Upper lobe of left lung (tissue), 6 donors: ENCODE data around the gene KRTAP10-11. TPM values are rescaled to one million over a fixed set of nuclear protein-coding genes. Genes with fewer than 3 reads are reported as not detected.
"Not testable (repeated sequence)": the region's sequence is repeated elsewhere in the genome, so short reads cannot be mapped to it uniquely, and the experiment has no call there.

Experiments
- ATAC-seq, 2 donors: fragments of 200-7000 bp; cut with Tn5 transposase; one replicate each; pipeline ENCODE4 v1.9.1; 2022; ENCODE audit warnings: mild to moderate bottlenecking in 2 of 2, moderate library complexity in 2 of 2; ENCODE audit not compliant: low FRiP score in 2 of 2
- DNase-seq, 2 donors: peaks; one replicate each; pipeline ENCODE4 v3.0.0-alpha.2; 2019 to 2020
- H3K27ac ChIP-seq, 4 donors: fragments of 200-600 bp; sonication (generic); one replicate each; pipeline ENCODE4 v1.5.1; 2016 to 2019
- H3K27me3 ChIP-seq, 4 donors: fragments of 200-600 bp; sonication (generic); one replicate each; pipeline ENCODE4 v1.5.1; 2017 to 2019
- H3K36me3 ChIP-seq, 4 donors: fragments of 200-600 bp; sonication (generic); one replicate each; pipeline ENCODE4 v1.5.1; 2016 to 2019
- H3K4me1 ChIP-seq, 4 donors: fragments of 200-600 bp; sonication (generic); one replicate each; pipeline ENCODE4 v1.5.1; 2018 to 2019
- H3K4me3 ChIP-seq, 4 donors: fragments of 200-600 bp; sonication (generic); one replicate each; pipeline ENCODE4 v1.5.1; 2017 to 2019; ENCODE audit warnings: mild to moderate bottlenecking in 2 of 4, moderate library complexity in 1 of 4
- H3K9me3 ChIP-seq, 4 donors: fragments of 200-600 bp; sonication (generic); one replicate each; pipeline ENCODE4 v1.5.1; 2018 to 2019
- EP300 ChIP-seq, 4 donors: sonication (generic); formaldehyde crosslinking; IDR thresholded peaks; one replicate each; pipeline ENCODE4 v1.5.1; 2017; ENCODE audit warnings: antibody characterized with exemption in 4 of 4, control low read depth in 2 of 4
- POLR2A ChIP-seq, 4 donors: fragments of 450-650 bp; IDR thresholded peaks; one replicate each; pipeline ENCODE4 v1.5.1; 2016 to 2017; ENCODE audit warnings: antibody characterized with exemption in 4 of 4, mild to moderate bottlenecking in 2 of 4
- POLR2AphosphoS5 ChIP-seq, 2 donors: sonication (generic); formaldehyde crosslinking; IDR thresholded peaks; one replicate each; pipeline ENCODE4 v1.5.1; 2017; ENCODE audit warnings: antibody characterized with exemption in 2 of 2
- WGBS, 2 donors: methylation state at CpG; one replicate each; pipeline ENCODE4 v1.1.5; 2017 to 2018; 5-methylcytosine and 5-hydroxymethylcytosine counted together
- total RNA-seq, 6 donors: library from RNA; depleted of rRNA in 4 of 6; stranded (reverse); fragments of >200 nt in 4 of 6; gene quantifications; one replicate each; pipeline versions ENCODE4 v1.1.0 to v1.2.1, GENCODE V29; 2016 to 2021
- TF ChIP-seq, protein P1 (sequence below), 6 experiments: fragments of 450-650 bp in 4 of 6; fragments of 200-600 bp in 2 of 6; sonication (generic) in 2 of 6; IDR thresholded peaks; one replicate each; pipeline ENCODE4 v1.5.1; 2016 to 2019; ENCODE audit warnings: antibody characterized with exemption in 6 of 6
- donor health status: DM: no; HTN: no; CAD: no; lungs with moderate emphysema.
- donor health status: DM: no; HTN: yes; CAD: no; lungs with severe emphysema.

The KRTAP10-11 gene
- total RNA-seq, 6 donors from 2014 or later, result not detected

DNA sequence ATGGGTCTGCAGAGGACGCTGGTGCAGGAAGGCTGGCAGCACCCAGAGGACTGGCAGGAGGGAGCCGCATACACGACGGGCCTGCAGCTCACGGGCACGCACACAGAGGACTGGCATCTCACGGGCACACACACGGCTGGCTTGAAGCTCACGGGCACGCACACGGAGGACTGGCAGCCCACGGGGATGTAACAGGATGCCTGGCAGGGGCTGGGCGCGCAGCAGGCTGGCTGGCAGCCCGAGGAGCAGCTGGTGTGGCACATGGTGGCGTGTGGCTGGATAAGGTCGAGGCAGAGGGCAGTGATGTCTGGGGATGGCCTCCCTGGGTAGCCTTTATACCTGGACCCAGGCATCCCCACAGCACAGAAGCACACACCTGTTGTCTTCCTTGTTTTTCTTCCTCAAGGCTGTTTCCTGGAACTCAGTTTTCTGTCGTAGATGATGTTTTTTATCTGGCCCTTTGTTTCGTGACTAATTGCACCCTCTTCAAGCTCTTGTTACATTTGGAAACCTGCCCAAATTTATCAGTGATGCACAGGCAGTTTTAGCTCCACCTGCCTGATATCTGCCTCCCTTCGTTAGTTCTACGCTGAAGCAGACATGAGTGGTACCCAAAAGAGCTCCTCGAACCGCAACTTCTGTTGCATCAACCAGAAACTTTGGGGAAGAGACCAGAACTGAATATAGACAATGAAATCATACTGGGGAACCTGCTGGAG, 35.8 kb downstream of the KRTAP10-11 start, which contains the start of gene KRTAP12-1:
TSS of gene KRTAP12-1 (minus strand) at position 303 of the 719 bp plus-strand sequence. CDS start at position 263, 40 bp downstream.
- no peaks in the 10 kb centered on the region for H3K36me3 ChIP-seq
- H3K4me1 ChIP-seq, result no peaks in the 10 kb centered on the region
- DNase-seq (peak in 1 of 2 donors; percentile 77), ATAC-seq (no peak)
- no peak within 1 kb of the TSS for H3K4me3 ChIP-seq
- TF ChIP-seq, protein P1, sequence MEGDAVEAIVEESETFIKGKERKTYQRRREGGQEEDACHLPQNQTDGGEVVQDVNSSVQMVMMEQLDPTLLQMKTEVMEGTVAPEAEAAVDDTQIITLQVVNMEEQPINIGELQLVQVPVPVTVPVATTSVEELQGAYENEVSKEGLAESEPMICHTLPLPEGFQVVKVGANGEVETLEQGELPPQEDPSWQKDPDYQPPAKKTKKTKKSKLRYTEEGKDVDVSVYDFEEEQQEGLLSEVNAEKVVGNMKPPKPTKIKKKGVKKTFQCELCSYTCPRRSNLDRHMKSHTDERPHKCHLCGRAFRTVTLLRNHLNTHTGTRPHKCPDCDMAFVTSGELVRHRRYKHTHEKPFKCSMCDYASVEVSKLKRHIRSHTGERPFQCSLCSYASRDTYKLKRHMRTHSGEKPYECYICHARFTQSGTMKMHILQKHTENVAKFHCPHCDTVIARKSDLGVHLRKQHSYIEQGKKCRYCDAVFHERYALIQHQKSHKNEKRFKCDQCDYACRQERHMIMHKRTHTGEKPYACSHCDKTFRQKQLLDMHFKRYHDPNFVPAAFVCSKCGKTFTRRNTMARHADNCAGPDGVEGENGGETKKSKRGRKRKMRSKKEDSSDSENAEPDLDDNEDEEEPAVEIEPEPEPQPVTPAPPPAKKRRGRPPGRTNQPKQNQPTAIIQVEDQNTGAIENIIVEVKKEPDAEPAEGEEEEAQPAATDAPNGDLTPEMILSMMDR (IDR thresholded peaks at IDR 0.05), result no peak
- no peak for TF ChIP-seq POLR2AphosphoS5 (IDR thresholded peaks at IDR 0.05)
- TF ChIP-seq POLR2A (IDR thresholded peaks at IDR 0.05), result no peak
- no peak for TF ChIP-seq EP300 (IDR thresholded peaks at IDR 0.05)
- no peaks in the 10 kb centered on the region for H3K27me3 ChIP-seq
- no peaks in the 10 kb centered on the region for H3K9me3 ChIP-seq
- WGBS, 2 donors, result 75 to 78% methylated on average over 23 of the region's 23 CpGs
- no peak within 1 kb of the TSS for H3K27ac ChIP-seq

DNA sequence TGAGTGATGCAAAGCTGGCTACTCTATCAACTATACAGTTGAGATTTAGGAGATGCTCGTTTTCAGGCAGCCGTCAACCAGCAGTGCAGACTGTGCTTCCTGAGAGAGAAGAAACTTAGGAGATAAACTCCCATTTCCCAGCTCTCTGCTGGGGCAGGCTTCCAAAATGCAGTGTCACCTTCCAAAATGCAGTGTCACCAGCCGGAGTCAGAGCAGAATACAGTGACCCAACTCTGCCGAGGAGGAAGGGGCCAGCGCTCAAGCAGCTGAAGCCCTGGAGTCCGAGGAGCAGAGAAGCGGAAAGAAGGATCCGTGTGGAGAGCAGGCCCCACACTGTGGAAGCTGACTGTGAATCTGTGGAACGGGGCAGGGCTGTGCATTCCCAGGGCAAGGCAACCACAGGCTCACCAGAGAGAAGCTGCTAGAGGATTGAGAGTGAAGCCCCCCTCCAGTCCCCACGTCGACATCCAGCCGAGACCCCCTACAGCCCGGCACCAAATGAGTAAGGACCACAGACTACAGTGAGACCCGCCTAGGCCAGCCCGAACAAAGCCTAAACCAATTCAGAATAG, 36.5 kb downstream of the KRTAP10-11 start:
- TF ChIP-seq POLR2AphosphoS5 (IDR thresholded peaks at IDR 0.05) (no peak), EP300 (IDR thresholded peaks at IDR 0.05) (no peak), POLR2A (IDR thresholded peaks at IDR 0.05) (no peak)
- TF ChIP-seq, protein P1 (IDR thresholded peaks at IDR 0.05), result no peak
- 75 to 82% methylated on average over 14 to 15 of the region's 15 CpGs for WGBS, 2 donors
- DNase-seq, result no peak
- Histone ChIP-seq H3K27ac (no peak overlapping the region), H3K9me3 (no peaks in the 10 kb centered on the region), H3K4me1 (no peaks in the 10 kb centered on the region), H3K4me3 (no peak overlapping the region), H3K36me3 (no peaks in the 10 kb centered on the region), H3K27me3 (no peaks in the 10 kb centered on the region)
- ATAC-seq, result no peak

DNA sequence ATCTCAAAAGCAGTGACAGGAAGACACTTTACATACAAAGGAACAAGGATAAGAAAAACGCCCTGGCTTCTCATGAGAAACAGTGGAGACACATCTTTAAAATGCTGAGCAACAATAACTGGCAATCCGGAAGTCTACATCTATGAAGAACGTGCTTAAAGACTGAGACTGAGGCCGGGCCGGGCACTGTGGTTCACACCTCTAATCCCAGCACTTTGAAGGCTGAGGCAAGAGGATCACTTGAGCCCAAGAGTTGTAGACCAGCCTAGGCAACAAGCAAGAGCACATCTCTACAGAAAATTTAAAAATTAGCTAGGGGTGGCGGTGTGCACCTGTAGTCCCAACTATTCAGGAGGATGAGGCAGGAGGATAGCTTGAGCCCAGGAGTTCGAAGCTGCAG, 37.9 kb downstream of the KRTAP10-11 start:
- DNase-seq (no peak), ATAC-seq (no peak)
- 72 to 76% methylated on average over 7 of the region's 7 CpGs for WGBS, 2 donors
- H3K9me3 ChIP-seq, result no peaks in the 10 kb centered on the region
- H3K27me3 ChIP-seq, result no peaks in the 10 kb centered on the region
- TF ChIP-seq POLR2AphosphoS5 (IDR thresholded peaks at IDR 0.05) (no peak), POLR2A (IDR thresholded peaks at IDR 0.05) (no peak), EP300 (IDR thresholded peaks at IDR 0.05) (no peak)
- TF ChIP-seq, protein P1 (IDR thresholded peaks at IDR 0.05), result no peak
- no peak overlapping the region for H3K27ac ChIP-seq
- no peaks in the 10 kb centered on the region for H3K36me3 ChIP-seq
- H3K4me3 ChIP-seq, result no peak overlapping the region
- H3K4me1 ChIP-seq, result no peaks in the 10 kb centered on the region

DNA sequence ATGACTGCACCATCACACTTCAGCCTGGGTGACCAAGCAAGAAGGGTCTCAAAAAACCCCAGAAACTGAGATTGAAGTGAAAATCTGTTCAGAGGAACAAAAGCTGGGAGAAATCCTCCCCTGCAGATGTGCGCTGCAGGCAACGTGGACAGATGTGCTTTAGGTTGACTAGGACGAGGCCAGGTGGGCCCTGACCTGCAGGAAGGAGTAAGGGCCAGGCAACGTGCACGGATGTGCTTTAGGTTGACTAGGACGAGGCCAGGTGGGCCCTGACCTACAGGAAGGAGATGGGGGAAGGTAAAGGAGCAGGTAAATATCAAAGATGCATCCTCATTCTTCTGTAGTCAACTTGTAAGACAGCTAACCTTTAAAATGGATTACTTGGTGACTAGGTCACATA, 38.3 kb downstream of the KRTAP10-11 start:
- TF ChIP-seq POLR2A (IDR thresholded peaks at IDR 0.05) (no peak), POLR2AphosphoS5 (IDR thresholded peaks at IDR 0.05) (no peak), EP300 (IDR thresholded peaks at IDR 0.05) (no peak)
- TF ChIP-seq, protein P1 (IDR thresholded peaks at IDR 0.05), result no peak
- ATAC-seq, result no peak
- WGBS, 2 donors, result 67 to 76% methylated on average over 6 of the region's 6 CpGs
- Histone ChIP-seq H3K4me1 (no peaks in the 10 kb centered on the region), H3K27me3 (no peaks in the 10 kb centered on the region), H3K4me3 (no peak overlapping the region), H3K27ac (no peak overlapping the region), H3K36me3 (no peaks in the 10 kb centered on the region), H3K9me3 (no peaks in the 10 kb centered on the region)
- DNase-seq, result no peak

DNA sequence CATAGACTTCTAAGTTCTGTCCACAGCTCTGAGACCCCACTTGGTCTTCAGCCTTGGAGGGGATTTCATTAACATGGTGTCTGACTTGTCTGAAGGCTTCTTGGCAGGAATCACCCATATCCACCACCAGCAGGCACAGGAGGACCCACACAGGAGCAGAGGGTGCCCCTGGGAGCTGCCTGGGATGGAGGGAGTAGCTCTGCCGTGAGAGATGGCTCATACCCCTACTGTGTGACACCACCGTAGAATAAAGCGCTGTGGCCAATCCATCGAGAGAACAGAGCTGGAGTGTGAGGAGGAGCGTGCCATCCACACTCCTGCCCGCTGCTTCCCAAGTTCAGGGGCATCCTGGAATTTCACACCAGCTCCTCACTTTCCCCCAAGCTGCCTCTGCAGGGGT, 38.8 kb downstream of the KRTAP10-11 start:
- H3K27me3 ChIP-seq, H3K27ac ChIP-seq, H3K4me3 ChIP-seq, DNase-seq, H3K9me3 ChIP-seq, H3K4me1 ChIP-seq, H3K36me3 ChIP-seq: not testable (repeated sequence)
- ATAC-seq, result peak in 1 of 2 donors; percentile 15
- 67 to 92% methylated on average over 6 of the region's 6 CpGs for WGBS, 2 donors
